ENCODE data around the gene CELF1. TPM values are rescaled to one million over a fixed set of nuclear protein-coding genes. Genes with fewer than 3 reads are reported as not detected.
"Not testable (repeated sequence)": the region's sequence is repeated elsewhere in the genome, so short reads cannot be mapped to it uniquely, and the experiment has no call there.

CELF1 gene
- total RNA-seq, 2 experiments from 2014 or later: 103 to 111 TPM

DNA sequence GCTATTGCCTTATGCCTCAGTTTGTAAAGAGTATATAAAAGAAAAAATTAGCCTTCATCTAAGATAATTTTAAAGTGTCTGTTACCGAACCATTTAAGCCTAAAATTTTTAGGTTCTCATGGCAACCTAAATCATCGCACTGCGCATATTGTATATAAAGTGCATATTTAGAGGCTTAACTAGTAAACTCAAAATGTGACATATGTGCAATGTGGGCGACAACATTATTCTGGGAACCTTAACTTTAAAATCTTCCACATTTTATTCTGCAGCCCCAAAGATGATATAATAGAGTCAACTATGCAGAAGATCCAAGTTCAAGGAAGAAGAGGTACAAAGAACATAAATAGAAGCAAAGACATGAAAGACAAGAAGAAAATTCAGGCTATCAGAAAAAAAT lies 23.0 kb downstream of the CELF1 start:
- H3K4me3 ChIP-seq (ENCODE audit: low read length): no peak overlapping the region
- Mint-ChIP-seq H3K4me3 (no peak overlapping the region), H3K27me3 (no peaks in the 10 kb centered on the region), H3K36me3 (ENCODE audit: low read depth) (peaks cover 38% of the 10 kb centered on the region), H3K27ac (peak overlapping the region; percentile 72), H3K4me1 (ENCODE audit: low read depth) (peaks cover 54% of the 10 kb centered on the region), H3K9me3 (no peaks in the 10 kb centered on the region)
- H3K9me3 ChIP-seq (ENCODE audit: control insufficient read depth in 1 of 2, insufficient read depth in 1 of 2, low read length in 2 of 2): no peaks in the 10 kb centered on the region
- DNase-seq (no peak), ATAC-seq (ENCODE audit: poor library complexity) (no peak)
- POLR2A ChIA-PET: no interaction called here
- TF ChIP-seq, protein P1, sequence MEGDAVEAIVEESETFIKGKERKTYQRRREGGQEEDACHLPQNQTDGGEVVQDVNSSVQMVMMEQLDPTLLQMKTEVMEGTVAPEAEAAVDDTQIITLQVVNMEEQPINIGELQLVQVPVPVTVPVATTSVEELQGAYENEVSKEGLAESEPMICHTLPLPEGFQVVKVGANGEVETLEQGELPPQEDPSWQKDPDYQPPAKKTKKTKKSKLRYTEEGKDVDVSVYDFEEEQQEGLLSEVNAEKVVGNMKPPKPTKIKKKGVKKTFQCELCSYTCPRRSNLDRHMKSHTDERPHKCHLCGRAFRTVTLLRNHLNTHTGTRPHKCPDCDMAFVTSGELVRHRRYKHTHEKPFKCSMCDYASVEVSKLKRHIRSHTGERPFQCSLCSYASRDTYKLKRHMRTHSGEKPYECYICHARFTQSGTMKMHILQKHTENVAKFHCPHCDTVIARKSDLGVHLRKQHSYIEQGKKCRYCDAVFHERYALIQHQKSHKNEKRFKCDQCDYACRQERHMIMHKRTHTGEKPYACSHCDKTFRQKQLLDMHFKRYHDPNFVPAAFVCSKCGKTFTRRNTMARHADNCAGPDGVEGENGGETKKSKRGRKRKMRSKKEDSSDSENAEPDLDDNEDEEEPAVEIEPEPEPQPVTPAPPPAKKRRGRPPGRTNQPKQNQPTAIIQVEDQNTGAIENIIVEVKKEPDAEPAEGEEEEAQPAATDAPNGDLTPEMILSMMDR (IDR thresholded peaks at IDR 0.05): no peak
- H3K27me3 ChIP-seq (ENCODE audit: control insufficient read depth in 1 of 2, insufficient read depth in 2 of 2, low read length in 2 of 2): no peaks in the 10 kb centered on the region
- H3K27ac ChIP-seq (ENCODE audit: low read depth in 1 of 2, low read length in 2 of 2): no peak overlapping the region
- CTCF ChIA-PET: no interaction called here
- intact Hi-C loops (cut with DNase I, micrococcal nuclease): no loop called here
- peaks cover 49% of the 10 kb centered on the region for H3K4me1 ChIP-seq (ENCODE audit: insufficient read depth, low read length)
- H3K36me3 ChIP-seq (ENCODE audit: insufficient read depth, low read length): peaks cover 24% of the 10 kb centered on the region

DNA sequence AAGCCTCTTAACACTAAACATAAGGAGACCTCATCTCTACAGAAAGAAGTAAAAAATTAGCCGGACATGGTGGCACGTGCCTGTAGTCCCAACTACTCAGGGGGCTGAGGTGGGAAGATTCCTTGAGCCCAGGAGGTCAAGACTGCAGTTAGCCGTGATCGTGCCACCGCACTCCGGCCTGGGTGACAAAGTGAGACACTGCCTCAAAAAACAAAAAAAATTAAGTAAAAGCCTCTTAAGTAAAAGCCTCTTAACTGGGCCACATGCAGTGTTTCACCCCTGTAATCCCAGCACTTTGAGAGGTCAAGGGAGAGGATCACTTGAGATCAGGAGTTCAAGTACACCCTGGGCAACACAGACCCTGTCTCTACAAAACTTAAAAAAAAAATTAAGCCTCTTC lies 25.7 kb downstream of the CELF1 start:
- Mint-ChIP-seq H3K4me3 (no peak overlapping the region), H3K4me1 (ENCODE audit: low read depth) (peaks cover 64% of the 10 kb centered on the region), H3K27me3 (no peaks in the 10 kb centered on the region), H3K9me3 (no peaks in the 10 kb centered on the region), H3K36me3 (ENCODE audit: low read depth) (peaks cover 26% of the 10 kb centered on the region), H3K27ac (peak overlapping the region; percentile 87)
- POLR2A ChIA-PET: interaction anchor here (0.9 kb wide), 1 partner anchor 51 kb away, joined by 3 read pairs; no protein-coding TSS in a partner anchor
- Histone ChIP-seq H3K36me3 (ENCODE audit: insufficient read depth, low read length) (peaks cover 19% of the 10 kb centered on the region), H3K4me1 (ENCODE audit: insufficient read depth, low read length) (peaks cover 62% of the 10 kb centered on the region), H3K9me3 (ENCODE audit: control insufficient read depth in 1 of 2, insufficient read depth in 1 of 2, low read length in 2 of 2) (no peaks in the 10 kb centered on the region), H3K27ac (ENCODE audit: low read depth in 1 of 2, low read length in 2 of 2) (no peak overlapping the region), H3K27me3 (ENCODE audit: control insufficient read depth in 1 of 2, insufficient read depth in 2 of 2, low read length in 2 of 2) (no peaks in the 10 kb centered on the region), H3K4me3 (ENCODE audit: low read length) (no peak overlapping the region)
- CTCF ChIA-PET: interaction anchor here (3.2 kb wide), 1 partner anchor 7 kb away, joined by 8 read pairs; no protein-coding TSS in a partner anchor
- ATAC-seq (ENCODE audit: poor library complexity) (no peak), DNase-seq (no peak)
- TF ChIP-seq, protein P1 (IDR thresholded peaks at IDR 0.05): no peak
- intact Hi-C loops (cut with DNase I, micrococcal nuclease): no loop called here

DNA sequence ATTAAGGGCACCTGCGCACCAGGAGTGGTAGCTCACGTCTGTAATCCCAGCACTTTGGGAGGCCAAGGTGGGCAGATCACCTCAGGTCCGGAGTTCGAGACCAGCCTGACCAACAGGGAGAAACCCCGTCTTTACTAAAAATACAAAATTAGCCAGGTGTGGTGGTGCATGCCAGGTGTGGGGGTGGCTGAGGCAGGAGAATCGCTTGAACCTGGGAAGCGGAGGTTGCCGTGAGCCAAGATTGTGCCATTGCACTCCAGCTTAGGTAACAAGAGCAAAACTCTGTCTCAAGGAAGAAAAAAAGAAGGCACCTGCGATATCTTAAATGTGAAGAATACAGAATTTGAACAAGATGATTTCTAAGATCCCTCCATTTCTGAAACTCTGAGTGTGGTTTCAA lies 26.9 kb downstream of the CELF1 start:
- H3K27ac ChIP-seq (ENCODE audit: low read depth in 1 of 2, low read length in 2 of 2); H3K4me3 ChIP-seq (ENCODE audit: low read length): not testable (repeated sequence)
- CTCF ChIA-PET: interaction anchor here (1.2 to 3.2 kb wide), 2 partner anchors 8 to 15 kb away, joined by 3 to 8 read pairs; no protein-coding TSS in a partner anchor

More for the DNA sequence above, 26.9 kb downstream of the CELF1 start:
- DNase-seq; H3K27me3 Mint-ChIP-seq; H3K27me3 ChIP-seq (ENCODE audit: control insufficient read depth in 1 of 2, insufficient read depth in 2 of 2, low read length in 2 of 2); POLR2A ChIA-PET; ATAC-seq (ENCODE audit: poor library complexity); H3K9me3 Mint-ChIP-seq; H3K9me3 ChIP-seq (ENCODE audit: control insufficient read depth in 1 of 2, insufficient read depth in 1 of 2, low read length in 2 of 2); intact Hi-C loops (cut with DNase I, micrococcal nuclease): not testable (repeated sequence)
- H3K4me1 Mint-ChIP-seq (ENCODE audit: low read depth): peaks cover 57% of the 10 kb centered on the region
- peak overlapping the region; percentile 87 for H3K27ac Mint-ChIP-seq
- H3K36me3 Mint-ChIP-seq (ENCODE audit: low read depth): peaks cover 29% of the 10 kb centered on the region
- H3K4me1 ChIP-seq (ENCODE audit: insufficient read depth, low read length): peaks cover 59% of the 10 kb centered on the region
- H3K36me3 ChIP-seq (ENCODE audit: insufficient read depth, low read length): peaks cover 19% of the 10 kb centered on the region
- H3K4me3 Mint-ChIP-seq: peak overlapping the region; percentile 44
